VCaP (cell line): ENCODE data around the gene THBS3.
"Not testable (repeated sequence)": the region's sequence is repeated elsewhere in the genome, so short reads cannot be mapped to it uniquely, and the experiment has no call there.

ENCODE experiments used
- H3K27ac ChIP-seq: fragments of 450-650 bp; 2 replicates; pipeline ENCODE4 v1.5.1; 2017
- CTCF ChIP-seq: fragments of 450-650 bp; conservative IDR thresholded peaks from 2 replicates; pipeline ENCODE4 v1.5.1; 2017; ENCODE audit warnings: mild to moderate bottlenecking, moderate library complexity

THBS3 gene

GRCh38 chr1:155253208-155253607, 45.5 kb upstream of the THBS3 start:
- peak overlapping the region; percentile 87 for H3K27ac ChIP-seq
- TF ChIP-seq CTCF = no peak; the same call in 1 of the 2 replicates

GRCh38 chr1:155251566-155251965, 43.9 kb upstream of the THBS3 start:
- peak overlapping the region; percentile 10; the same call in 1 of the 2 replicates for H3K27ac ChIP-seq
- no peak for TF ChIP-seq CTCF

- peak overlapping the region; percentile 10; the same call in 1 of the 2 replicates for H3K27ac ChIP-seq
- peak; percentile 99 for TF ChIP-seq CTCF
Observed at GRCh38 chr1:155250633-155251449, 43.1 kb upstream of the THBS3 start.

- TF ChIP-seq CTCF = no peak
- peak overlapping the region; percentile 10; the same call in 1 of the 2 replicates for H3K27ac ChIP-seq
Observed at GRCh38 chr1:155250246-155250632, 42.5 kb upstream of the THBS3 start.

- H3K27ac ChIP-seq = no peak overlapping the region
- no peak for TF ChIP-seq CTCF
Observed at GRCh38 chr1:155247667-155248553, 40.2 kb upstream of the THBS3 start.

- not testable (repeated sequence) for H3K27ac ChIP-seq
Observed at GRCh38 chr1:155246796-155247195, 39.1 kb upstream of the THBS3 start.

- no peak for TF ChIP-seq CTCF
- H3K27ac ChIP-seq = peak overlapping the region; percentile 72
Observed at GRCh38 chr1:155245163-155245524, 37.4 kb upstream of the THBS3 start.
